Right lobe of liver (tissue), 4 donors: Measurements from ENCODE around the gene F12.

Experiments used
- CTCF ChIP-seq, 4 donors: fragments of 200-600 bp in 3 of 4; fragments of 450-650 bp in 1 of 4; IDR thresholded peaks; one replicate each; pipeline versions ENCODE4 v1.5.1 to v1.8.0; 2016 to 2022; ENCODE audit warnings: antibody characterized with exemption in 4 of 4, mild to moderate bottlenecking in 2 of 4
- POLR2A ChIP-seq: fragments of 450-650 bp; IDR thresholded peaks from one replicate; pipeline ENCODE4 v1.6.1; 2017; ENCODE audit warnings: antibody characterized with exemption, mild to moderate bottlenecking
- donor health status: DM: no; HTN: no; CAD: no.
- donor health status: DM: no; HTN: no; CAD: no.
- donor health status: DM: no; HTN: yes; CAD: no.

GRCh38 chr5:177355162-177355867 is 54.0 kb downstream of the F12 start:
- TF ChIP-seq CTCF (IDR thresholded peaks at IDR 0.05), result no peak
- TF ChIP-seq POLR2A, result no peak
